ENCODE data around the gene CTNNB1. TPM values are rescaled to one million over a fixed set of nuclear protein-coding genes. Genes with fewer than 3 reads are reported as not detected.

CTNNB1 gene
- polyA plus RNA-seq, 1 donor (not counting 4 experiments of a cell fraction or from before 2014, with no cell fraction given), result 644 TPM

GRCh38 chr3:41216422-41216821, 17.1 kb downstream of the CTNNB1 start:
- H3K4me1 ChIP-seq (ENCODE audit: control insufficient read depth, extremely low read depth, insufficient read depth, low read length), result peaks cover 13% of the 10 kb centered on the region
- FAIRE-seq (no peak), DNase-seq (ENCODE audit: low read depth, low spot score) (no peak)
- peaks cover 100% of the 10 kb centered on the region for H3K79me2 ChIP-seq (ENCODE audit: control insufficient read depth, insufficient read depth, low read length)
- peaks cover 4% of the 10 kb centered on the region for H3K9me1 ChIP-seq (ENCODE audit: control insufficient read depth, extremely low read depth, insufficient read depth, low read length)
- H3K9me3 ChIP-seq (ENCODE audit: control insufficient read depth, low read depth, low read length), result no peaks in the 10 kb centered on the region
- no peak for TF ChIP-seq EZH2 (IDR thresholded peaks at IDR 0.05; ENCODE audit: low read length)
- no peak for TF ChIP-seq CTCF (optimal IDR thresholded peaks at IDR 0.05 in 1 of 3, IDR thresholded peaks at IDR 0.05 in 1 of 3, conservative IDR thresholded peaks at IDR 0.05 in 1 of 3; ENCODE audit: extremely low read depth in 1 of 3, insufficient read depth in 2 of 3, low read length in 3 of 3)
- no peak overlapping the region for H3K4me2 ChIP-seq (ENCODE audit: control insufficient read depth, extremely low read depth, insufficient read depth, low read depth, low read length)
- dilution Hi-C loops (cut with MboI; ENCODE audit: extremely low pct_ligation_motif_present, low sequenced_read_pairs), result no loop called here
- no peak overlapping the region for H3K4me3 ChIP-seq (ENCODE audit: control insufficient read depth in 2 of 3, extremely low read depth in 1 of 3, insufficient read depth in 2 of 3, low read depth in 1 of 3, low read length in 3 of 3)
- H3K36me3 ChIP-seq (ENCODE audit: control insufficient read depth in 2 of 2, extremely low read depth in 1 of 2, insufficient read depth in 2 of 2, low read length in 2 of 2), result no peaks in the 10 kb centered on the region
- no peak overlapping the region for H3K27ac ChIP-seq (ENCODE audit: control insufficient read depth, insufficient read depth, low read length)
- peaks cover 47% of the 10 kb centered on the region for H4K20me1 ChIP-seq (ENCODE audit: control insufficient read depth, extremely low read depth, insufficient read depth, low read length)
- H3K9ac ChIP-seq (ENCODE audit: control insufficient read depth, extremely low read depth, insufficient read depth, low read length), result no peak overlapping the region
- no peak overlapping the region for H2AFZ ChIP-seq (ENCODE audit: control insufficient read depth, low read length)
- no peaks in the 10 kb centered on the region for H3K27me3 ChIP-seq (ENCODE audit: control insufficient read depth, extremely low read depth, insufficient read depth, low read length)

GRCh38 chr3:41216993-41217392, 17.7 kb downstream of the CTNNB1 start:
- no peak overlapping the region for H3K4me2 ChIP-seq (ENCODE audit: control insufficient read depth, extremely low read depth, insufficient read depth, low read depth, low read length)
- no peak overlapping the region for H3K4me3 ChIP-seq (ENCODE audit: control insufficient read depth in 2 of 3, extremely low read depth in 1 of 3, insufficient read depth in 2 of 3, low read depth in 1 of 3, low read length in 3 of 3)
- TF ChIP-seq CTCF (optimal IDR thresholded peaks at IDR 0.05 in 1 of 3, IDR thresholded peaks at IDR 0.05 in 1 of 3, conservative IDR thresholded peaks at IDR 0.05 in 1 of 3; ENCODE audit: extremely low read depth in 1 of 3, insufficient read depth in 2 of 3, low read length in 3 of 3) (no peak), EZH2 (IDR thresholded peaks at IDR 0.05; ENCODE audit: low read length) (no peak)
- peaks cover 100% of the 10 kb centered on the region for H3K79me2 ChIP-seq (ENCODE audit: control insufficient read depth, insufficient read depth, low read length)
- peaks cover 4% of the 10 kb centered on the region for H3K9me1 ChIP-seq (ENCODE audit: control insufficient read depth, extremely low read depth, insufficient read depth, low read length)
- dilution Hi-C loops (cut with MboI; ENCODE audit: extremely low pct_ligation_motif_present, low sequenced_read_pairs), result no loop called here
- no peak overlapping the region for H3K27ac ChIP-seq (ENCODE audit: control insufficient read depth, insufficient read depth, low read length)
- H3K9ac ChIP-seq (ENCODE audit: control insufficient read depth, extremely low read depth, insufficient read depth, low read length), result no peak overlapping the region
- no peak overlapping the region for H2AFZ ChIP-seq (ENCODE audit: control insufficient read depth, low read length)
- FAIRE-seq (no peak), DNase-seq (ENCODE audit: low read depth, low spot score) (no peak)
- H3K4me1 ChIP-seq (ENCODE audit: control insufficient read depth, extremely low read depth, insufficient read depth, low read length), result peaks cover 13% of the 10 kb centered on the region
- H3K36me3 ChIP-seq (ENCODE audit: control insufficient read depth in 2 of 2, extremely low read depth in 1 of 2, insufficient read depth in 2 of 2, low read length in 2 of 2), result no peaks in the 10 kb centered on the region
- no peaks in the 10 kb centered on the region for H3K9me3 ChIP-seq (ENCODE audit: control insufficient read depth, low read depth, low read length)
- peaks cover 47% of the 10 kb centered on the region for H4K20me1 ChIP-seq (ENCODE audit: control insufficient read depth, extremely low read depth, insufficient read depth, low read length)
- no peaks in the 10 kb centered on the region for H3K27me3 ChIP-seq (ENCODE audit: control insufficient read depth, extremely low read depth, insufficient read depth, low read length)

Data from keratinocyte (primary cell).